HG03457 (cell line): ENCODE data around the gene PCNX1.
"Not testable (repeated sequence)": the region's sequence is repeated elsewhere in the genome, so short reads cannot be mapped to it uniquely, and the experiment has no call there.

Source experiments
- ATAC-seq: cut with Tn5 transposase; IDR thresholded peaks from one replicate; pipeline ENCODE4 v1.9.1; 2021; ENCODE audit warnings: moderate number of reproducible peaks; ENCODE audit not compliant: unreplicated experiment

Gene PCNX1

DNA sequence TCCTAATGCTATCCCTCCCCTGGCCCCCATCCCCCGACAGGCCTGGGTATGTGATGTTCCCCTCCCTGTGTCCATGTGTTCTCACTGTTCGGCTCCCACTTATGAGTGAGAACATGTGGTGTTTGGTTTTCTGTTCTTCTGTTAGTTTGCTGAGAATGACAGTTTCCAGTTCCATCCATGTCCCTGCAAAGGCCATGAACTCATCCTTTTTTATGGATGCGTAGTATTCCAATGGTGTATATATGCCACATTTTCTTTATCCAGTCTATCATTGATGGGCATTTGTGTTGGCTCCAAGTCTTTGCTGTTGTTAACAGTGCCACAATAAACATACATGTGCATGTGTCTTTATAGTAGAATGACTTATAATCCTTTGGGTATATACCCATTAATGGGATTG is 157.5 kb downstream of the PCNX1 start:
- ATAC-seq = not testable (repeated sequence)

DNA sequence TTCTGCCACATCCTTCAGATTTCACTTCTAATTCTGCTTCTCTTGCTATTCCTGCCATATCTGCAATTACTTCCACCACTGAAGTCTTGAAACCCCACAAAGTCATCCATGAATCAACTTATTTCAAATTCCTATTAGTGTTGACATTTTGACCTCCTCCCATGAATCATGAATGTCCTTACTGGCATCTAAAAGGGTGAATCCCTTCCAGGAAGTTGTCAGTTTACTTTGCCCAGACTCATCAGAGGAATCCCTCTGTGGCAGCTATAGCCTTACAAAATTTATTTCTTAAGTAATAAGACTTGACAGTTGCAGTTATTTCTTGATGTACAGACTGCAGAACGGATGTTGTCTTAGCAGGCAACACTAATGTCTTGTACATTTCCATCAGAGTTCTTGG is 162.9 kb downstream of the PCNX1 start:
- ATAC-seq = no peak

DNA sequence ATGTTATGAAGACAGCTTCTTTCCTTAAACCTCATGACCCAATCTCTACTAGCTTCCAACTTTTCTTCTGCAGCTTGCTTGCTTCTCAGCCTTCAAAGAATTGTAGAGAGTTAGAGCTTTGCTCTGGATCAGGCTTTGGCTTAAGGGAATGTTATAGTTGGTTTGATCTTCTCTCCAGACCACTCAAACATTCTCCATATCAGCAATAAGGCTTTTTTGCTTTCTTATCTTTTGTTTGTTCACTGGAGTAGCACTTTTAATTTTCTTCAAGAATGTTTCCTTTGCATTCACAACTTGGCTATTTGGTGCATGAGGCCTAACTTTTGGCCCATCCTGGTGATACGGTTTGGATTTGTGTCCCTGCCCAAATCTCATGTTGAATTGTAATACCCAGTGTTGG is 163.8 kb downstream of the PCNX1 start:
- ATAC-seq = no peak

DNA sequence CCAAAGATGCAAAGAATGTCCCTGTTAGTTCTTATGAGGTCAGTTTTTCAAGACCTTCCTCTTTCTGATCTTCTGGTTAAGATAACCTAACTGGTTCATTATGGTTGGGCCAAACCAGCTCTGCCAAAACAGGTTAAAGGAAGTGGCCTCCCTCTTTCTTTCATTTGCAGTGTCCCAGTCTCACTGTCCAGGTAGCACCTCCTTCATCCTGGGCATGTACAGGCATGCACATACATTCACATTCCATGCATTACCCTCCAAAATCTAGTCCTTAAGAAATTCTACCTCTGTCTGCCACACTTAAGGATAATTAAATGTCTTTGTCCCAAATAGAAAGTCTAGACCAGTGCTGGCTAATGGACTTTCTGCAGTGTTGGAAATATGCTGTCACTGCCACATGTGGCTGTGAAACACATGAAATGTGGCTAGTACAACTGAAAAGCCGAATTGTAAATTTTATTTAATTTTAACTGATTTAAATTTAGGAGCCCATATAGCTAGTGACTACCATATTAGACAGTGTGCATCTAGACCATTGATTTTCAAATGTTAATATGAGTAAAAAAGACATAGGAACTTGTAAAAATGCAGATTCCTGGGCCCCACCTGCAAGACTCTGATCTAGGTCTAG is 169.3 kb downstream of the PCNX1 start:
- no peak for ATAC-seq

DNA sequence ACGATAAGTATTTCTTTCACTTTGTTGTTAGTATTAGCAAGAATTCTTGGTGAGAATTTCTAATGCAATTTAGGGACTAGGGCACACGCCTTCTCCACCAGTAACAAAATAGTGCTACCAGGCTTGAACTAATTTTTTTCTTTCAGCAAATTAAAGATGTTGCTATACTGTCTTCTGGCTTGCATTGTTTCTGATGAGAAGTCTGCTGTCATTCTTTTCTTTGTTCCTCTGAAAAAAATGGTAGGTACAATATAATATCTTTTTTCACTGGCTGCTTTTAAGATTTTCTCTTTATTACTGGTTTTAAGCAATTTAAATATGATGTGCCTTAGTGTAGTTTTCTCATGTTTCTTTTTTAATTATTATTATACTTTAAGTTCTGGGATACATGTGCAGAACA is 171.2 kb downstream of the PCNX1 start:
- no peak for ATAC-seq

DNA sequence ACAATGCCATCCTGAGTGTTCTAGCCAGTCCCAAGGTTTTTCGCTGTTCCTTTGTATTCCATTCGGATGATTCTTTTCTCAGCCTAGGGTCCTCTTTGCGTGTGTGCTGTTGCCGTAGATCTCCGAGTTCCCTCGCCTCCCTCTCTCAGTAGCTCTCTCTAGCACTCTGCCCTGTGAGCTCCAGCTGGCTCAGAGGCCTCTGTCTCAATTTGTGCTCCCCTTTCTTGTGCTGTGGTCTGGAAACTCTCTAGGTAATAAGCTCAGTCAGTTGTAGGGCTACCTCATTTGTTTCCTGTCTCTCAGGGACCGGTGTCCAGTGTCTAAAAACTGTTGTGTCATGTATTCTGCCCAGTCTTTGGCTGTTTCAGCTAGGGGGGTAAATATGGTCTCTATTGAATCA is 179.3 kb downstream of the PCNX1 start:
- no peak for ATAC-seq

DNA sequence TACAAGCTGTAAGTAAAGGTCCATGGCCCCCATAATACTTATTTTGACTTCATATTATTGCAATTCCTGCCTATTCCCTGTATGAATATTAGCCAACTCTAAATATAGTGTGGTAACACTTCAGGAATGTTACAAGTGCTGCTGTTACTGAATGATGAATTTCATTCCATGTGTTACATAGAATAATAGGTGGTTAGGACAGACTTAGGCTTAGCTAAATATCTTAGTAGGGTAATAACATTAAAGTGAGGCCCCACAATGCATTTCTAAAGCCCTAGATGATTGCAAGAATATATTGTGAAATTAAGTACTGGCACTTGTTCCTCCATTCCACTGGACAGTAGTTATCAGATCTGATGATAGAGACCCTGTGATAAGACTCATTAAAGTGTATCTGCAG is 182.7 kb downstream of the PCNX1 start:
- ATAC-seq = no peak

DNA sequence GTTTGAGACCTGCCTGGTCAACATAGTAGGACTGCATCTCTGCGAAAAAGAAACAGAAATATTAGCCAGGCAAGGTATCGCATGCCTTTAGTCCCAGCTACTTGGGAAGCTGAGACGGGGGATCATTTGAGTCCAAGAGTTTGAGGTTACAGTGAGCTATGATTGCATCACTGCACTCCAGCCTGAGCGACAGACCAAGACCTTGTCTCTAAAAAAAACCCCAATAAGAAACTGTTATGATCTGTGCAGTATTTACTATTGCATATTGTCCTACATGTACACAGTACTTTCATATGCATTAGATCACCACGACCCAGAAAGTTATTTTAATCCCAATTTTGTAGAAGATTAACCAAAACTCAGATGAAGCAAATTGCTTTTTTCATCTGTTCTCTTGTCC is 187.5 kb downstream of the PCNX1 start:
- ATAC-seq = no peak

DNA sequence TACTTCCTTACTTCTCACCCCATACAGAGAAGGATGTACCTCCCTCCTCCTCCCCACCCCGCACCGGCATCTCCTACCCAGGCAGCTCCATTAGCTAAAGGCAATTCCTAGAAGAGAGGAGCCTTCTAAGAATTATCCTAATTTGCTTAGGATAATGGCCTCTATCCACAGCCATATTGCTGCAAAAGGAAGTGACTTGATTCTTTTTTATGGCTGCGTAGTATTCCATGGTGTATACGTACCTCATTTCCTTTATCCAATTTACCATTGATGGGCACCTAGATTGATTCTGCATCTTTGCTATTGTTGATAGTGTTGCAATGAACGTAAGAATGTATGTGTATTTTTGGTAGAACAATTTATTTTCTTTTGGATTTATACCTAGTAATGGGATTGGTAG is 189.7 kb downstream of the PCNX1 start:
- ATAC-seq = no peak

DNA sequence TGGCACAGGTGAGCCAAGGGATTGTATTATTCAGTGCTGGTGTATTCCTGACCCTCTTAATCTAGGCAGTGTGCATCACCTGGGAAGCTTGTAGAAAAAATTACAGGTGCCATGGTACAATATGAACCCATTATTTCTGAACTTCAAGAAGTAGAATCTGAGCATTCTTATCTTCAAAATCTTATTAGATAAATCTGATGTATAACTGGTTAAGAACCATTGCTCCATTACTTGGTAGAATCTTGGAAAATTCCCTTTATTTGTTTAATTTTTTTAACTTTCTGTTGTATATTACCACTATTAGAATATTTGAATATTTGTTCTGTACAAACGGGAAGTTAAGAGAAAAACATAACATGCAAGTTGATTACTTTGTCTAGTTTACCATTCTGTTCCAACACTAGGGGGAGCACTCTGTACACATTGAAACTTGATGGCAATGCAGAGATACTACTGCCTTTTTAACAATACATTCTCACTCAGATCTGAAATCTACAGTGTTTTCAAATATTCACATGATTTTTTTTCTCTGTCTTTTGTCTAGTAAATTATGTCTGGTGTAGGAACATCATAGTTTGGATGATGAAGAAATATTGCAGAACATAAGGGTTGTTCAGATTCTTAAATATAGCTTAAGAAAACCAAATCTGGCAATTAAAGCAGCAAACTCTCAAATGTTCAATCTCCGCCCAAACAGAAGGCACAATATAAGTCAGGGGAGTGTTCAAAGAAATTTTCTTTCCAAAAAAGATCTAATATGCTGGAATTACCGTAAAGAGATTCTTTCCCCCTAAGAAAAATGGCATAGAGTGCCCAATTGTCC is 196.6 kb downstream of the PCNX1 start:
- no peak for ATAC-seq

DNA sequence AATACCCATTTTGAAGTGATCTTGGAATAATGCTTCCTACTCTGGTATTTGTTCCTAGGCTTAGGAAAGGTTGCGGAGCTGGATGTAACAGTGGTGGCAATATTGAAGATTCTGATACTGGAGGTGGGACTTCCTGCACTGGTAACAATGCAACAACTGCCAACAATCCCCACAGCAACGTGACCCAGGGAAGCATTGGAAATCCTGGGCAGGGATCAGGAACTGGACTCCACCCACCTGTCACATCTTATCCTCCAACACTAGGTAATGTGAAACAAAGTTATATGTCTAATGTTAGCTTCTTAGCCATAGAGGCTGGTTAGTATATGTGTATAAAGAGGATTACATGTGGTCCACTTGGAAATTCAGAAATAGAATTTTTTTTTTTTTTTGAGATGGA is 197.9 kb downstream of the PCNX1 start:
- no peak for ATAC-seq

DNA sequence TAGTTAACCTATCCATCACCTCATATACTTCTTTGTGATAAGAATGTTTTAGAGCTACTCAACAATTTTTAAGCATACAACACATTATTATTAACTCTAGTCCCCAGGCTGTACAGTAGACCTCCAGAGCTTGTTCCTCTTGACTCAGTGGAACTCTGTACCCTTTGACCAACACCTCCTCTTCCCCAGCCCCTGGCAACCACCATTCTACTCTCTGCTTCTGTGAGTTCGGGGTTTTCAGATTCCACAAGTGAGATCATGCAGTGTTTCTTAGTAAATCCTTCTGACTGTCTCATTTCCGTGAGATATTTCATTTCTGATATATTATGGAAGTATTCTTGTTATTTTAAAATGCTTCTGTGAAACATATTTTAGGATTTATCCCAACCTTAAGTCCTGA is 200.7 kb downstream of the PCNX1 start:
- no peak for ATAC-seq

DNA sequence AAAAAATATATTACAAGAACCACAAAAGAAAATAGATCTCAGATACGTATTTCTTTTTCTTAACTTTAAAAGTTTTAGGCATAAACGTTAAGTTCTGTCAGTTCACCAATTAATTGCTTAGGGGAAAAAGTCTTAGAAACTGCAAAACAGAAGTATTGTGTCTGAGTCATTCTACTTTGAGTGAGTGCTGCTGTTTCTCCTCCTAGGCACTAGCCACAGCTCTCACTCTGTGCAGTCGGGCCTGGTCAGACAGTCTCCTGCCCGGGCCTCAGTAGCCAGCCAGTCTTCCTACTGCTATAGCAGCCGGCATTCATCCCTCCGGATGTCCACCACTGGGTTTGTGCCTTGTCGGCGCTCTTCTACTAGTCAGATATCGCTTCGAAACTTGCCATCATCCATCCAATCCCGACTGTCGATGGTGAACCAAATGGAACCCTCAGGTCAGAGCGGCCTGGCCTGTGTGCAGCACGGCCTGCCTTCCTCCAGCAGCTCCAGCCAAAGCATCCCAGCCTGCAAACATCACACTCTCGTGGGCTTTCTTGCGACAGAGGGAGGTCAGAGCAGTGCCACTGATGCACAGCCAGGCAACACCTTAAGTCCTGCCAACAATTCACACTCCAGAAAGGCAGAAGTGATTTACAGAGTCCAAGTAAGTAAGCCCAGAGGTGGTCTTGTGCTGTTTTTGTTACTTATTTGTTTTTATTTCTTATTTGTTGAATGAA is 201.3 kb downstream of the PCNX1 start:
- no peak for ATAC-seq

DNA sequence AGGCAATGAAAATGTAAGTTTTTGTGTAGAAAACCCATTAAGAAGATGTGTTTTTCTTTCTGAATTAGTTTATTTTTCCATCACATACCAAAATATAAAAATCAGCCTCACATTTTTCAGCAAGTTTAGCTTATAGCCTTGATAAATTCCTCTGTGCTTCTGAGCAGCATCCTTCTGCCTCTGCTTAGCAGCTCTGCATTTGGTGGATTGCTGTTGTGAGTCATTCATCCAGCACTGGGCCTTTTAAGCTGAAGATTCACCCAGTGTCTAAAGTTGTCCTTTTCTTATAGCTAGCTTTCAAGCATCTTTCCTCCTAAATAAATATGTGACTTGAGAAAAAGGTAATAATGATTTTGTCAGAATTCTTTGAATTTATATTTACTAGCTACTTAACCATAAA is 206.1 kb downstream of the PCNX1 start:
- no peak for ATAC-seq

DNA sequence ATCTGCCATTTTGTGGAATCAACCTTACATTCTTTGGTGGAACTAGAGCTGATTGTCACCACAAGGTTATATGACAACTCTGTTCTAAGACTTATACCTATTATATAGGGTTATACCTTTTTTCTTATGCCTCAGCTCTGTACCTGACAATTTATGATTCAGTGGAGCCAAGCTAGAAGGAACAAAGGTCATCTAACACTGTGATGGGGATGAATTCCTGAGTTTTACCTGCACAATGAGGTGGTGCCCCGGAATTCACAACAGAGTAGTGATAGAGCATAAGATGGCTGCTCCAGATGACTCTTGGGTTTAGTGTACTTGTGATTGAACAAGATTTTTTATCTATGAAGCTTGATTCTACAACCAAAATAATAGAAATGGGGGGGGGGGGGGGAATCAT is 207.3 kb downstream of the PCNX1 start:
- ATAC-seq = no peak

DNA sequence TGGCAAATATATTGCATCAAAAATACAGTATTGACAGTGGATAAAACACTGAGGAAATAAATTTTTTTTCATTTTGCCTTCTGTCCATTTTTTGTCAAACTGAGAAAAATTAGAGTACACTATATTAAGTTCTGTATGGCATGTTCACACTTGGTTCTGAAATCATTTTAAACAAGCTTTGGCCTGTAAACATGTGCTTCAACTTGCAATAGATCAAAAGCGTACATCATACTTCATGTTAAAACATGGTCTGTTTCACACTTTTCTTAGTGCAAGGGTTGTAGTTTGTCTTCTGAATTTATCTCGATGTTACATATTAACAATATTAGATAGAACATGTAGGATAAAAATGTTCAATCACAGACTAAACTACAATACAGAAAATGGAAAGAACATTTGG is 208.0 kb downstream of the PCNX1 start:
- ATAC-seq = no peak

DNA sequence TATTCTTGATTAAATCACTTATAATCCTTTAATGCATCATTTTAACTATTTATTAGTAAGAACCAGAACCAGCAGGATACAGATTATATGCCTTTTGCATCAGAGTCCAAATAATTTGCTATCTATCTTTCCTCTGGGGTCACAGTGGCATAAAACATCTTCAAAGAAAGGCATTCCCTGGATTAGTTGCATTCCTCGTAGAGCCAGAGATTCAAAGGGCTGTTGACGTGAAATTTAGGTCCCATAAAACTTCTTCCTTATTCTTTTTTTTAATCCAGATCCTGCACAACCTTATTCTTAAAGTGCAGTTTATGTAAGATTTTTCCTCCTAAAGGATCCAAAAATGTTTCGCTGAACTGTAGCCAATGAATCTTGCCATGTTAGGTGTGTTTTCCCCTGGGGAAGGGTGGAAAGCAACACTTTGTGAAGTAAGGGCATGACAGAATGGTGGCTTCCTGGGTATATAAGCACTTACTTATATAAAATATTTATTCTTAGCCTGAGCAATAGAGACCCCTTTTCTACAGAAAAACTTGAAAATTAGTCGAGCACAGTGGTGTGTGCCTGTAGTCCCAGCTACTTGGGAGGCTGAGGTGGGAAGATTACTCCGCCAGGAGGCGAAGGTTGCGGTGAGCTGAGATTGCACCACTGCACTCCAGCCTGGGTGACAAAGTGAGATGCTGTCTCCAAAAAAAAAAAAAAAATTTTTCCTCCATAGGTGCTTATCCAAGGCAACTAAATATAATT is 208.7 kb downstream of the PCNX1 start:
- ATAC-seq = no peak

DNA sequence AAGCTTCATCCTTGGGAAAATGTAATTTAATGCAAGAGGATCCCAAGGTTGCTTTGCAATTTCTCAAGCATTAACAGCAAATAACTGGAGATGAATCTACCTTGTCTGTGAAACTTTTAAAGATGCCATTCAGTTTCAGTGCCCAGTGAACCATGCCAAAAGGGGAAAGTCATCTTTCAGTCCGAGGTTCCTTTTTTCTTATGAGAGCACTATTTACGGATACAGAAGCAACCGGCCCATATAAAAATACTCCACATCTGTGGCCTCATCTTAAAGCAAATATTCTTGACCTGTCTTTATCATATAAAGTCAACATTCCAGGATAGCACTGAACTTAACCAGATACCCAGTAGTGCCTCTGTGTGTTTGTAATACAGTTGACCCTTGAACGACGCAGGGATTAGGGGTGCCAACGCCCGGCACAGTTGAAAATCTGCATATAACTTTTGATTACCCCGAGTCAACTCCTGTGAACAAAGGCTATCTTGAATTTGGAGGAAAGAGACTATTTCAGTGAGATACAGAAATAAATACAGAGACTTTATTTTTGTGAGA is 209.4 kb downstream of the PCNX1 start:
- no peak for ATAC-seq

DNA sequence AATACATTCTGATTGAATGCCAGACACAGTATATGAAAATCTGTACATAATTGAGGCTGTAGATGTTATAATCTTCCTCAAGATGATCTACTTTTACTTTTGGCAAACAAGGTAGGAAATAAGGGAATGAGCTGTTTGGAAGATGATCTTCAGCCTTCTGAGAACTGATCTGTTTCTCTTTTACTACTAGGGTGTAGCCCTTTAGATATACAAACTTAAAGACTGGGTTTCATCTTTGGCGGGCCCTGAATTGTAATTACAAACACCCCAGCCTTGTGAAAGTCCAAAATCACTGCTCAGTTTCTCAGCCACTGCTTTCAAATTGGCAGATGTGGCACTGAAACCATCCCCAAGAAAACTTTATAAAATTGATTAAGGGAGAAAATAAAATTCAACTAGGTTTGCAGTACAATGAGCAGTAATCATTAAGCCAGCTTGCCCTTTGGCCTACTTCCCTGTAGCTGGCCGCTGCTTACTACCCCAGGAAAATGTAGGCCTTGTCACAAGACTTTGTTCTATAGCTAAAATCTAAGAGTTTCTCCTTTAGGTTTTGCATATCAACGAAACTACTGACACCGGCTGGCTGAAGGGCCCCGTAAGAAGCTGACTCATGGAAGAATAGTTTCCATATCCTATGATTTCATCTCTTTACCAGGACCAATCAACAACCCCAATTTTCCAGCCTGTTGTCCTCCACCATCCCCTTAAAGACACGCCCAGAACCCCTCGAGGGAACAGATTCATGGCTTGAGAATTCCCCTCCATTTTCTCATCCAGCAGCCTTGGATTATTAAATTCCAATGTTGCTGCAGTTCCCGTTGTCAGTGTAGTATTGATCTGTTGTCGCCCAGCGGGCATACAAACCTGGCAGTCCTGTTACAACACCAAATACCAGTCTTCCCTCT is 210.8 kb downstream of the PCNX1 start:
- no peak for ATAC-seq

DNA sequence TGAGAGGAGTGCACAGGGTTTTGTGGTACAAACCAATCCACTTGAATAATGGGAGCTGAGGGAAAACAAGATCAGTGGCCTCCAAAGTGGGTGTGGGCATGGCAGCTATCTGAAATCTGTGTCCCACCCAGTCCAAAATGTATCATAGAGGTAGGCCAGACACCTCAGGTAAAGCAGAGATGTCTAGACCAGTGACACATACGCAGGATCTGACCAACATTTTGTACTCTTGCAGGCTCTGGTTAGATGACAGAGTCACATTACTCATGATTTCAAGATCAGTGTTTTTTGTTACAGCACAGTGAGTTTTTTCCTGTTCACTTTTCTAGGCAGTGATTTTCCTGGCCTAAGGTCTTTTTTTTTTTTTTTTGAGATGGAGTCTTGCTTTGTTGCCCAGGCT is 211.8 kb downstream of the PCNX1 start:
- no peak for ATAC-seq
